Cardiac fibroblast (primary cell): ENCODE data around the gene HTR4.

Source experiments
- DNase-seq, 2 donors: peaks; one replicate each; pipeline versions ENCODE4 v3.0.0 to v3.0.0-alpha.2; 2010; ENCODE audit warnings: low read depth in 2 of 2
- H3K4me3 ChIP-seq, 2 donors: replicated peaks in 1 of 2; 1 replicate in 1 of 2; 2 replicates in 1 of 2; pipeline ENCODE4 v1.5.1; 2011; ENCODE audit warnings: low read depth in 2 of 2, low read length in 2 of 2, mild to moderate bottlenecking in 2 of 2, moderate library complexity in 1 of 2
- TF ChIP-seq, protein P1 (sequence below): IDR thresholded peaks from one replicate; pipeline ENCODE4 v1.5.1; 2011; ENCODE audit warnings: low read depth, mild to moderate bottlenecking, low read length, inconsistent platforms

HTR4 gene

DNA sequence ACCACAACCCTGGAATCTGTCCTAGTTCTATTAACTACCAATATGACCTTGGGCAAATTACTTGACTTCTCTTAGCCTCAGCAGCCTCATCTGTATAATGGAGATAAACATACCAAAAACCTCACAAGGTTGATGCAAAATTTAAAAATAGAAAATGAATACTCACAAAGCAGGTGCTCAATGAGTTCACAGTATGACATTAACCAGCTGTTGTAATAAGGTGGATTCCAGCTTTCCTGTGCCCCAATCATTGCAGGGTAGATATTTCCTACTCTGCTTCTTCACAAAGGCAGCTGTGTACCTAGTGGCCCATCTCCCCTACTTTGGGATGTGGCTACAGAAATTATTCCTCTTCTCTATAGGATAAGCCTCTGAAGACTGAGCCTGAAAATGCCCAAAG, 8.8 kb downstream of the HTR4 start:
- DNase-seq = no peak
- H3K4me3 ChIP-seq = no peak overlapping the region
- TF ChIP-seq, protein P1, sequence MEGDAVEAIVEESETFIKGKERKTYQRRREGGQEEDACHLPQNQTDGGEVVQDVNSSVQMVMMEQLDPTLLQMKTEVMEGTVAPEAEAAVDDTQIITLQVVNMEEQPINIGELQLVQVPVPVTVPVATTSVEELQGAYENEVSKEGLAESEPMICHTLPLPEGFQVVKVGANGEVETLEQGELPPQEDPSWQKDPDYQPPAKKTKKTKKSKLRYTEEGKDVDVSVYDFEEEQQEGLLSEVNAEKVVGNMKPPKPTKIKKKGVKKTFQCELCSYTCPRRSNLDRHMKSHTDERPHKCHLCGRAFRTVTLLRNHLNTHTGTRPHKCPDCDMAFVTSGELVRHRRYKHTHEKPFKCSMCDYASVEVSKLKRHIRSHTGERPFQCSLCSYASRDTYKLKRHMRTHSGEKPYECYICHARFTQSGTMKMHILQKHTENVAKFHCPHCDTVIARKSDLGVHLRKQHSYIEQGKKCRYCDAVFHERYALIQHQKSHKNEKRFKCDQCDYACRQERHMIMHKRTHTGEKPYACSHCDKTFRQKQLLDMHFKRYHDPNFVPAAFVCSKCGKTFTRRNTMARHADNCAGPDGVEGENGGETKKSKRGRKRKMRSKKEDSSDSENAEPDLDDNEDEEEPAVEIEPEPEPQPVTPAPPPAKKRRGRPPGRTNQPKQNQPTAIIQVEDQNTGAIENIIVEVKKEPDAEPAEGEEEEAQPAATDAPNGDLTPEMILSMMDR = no peak

GRCh38 chr5:148641735-148642134, 12.6 kb downstream of the HTR4 start:
- TF ChIP-seq, protein P1 = no peak
- no peak for DNase-seq

DNA sequence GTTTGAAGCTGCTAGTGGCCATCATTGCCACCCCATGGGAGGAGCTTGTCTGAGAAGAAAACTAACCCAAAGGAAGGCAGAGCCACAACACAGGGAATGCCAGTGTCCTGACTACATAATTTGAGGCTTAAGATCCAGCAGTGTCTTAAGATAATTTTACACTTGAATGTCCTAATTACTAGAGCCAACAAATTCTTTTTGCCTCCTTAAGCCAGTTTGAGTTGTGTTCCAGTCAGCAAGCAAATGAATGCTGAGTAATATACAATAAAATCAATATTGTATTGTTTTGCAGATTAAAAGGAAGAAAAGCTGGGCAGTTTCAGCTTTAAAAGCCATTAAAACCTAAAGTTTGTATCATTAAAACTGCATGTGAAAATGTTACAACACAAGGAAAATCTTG, 13.9 kb downstream of the HTR4 start:
- TF ChIP-seq, protein P1 = no peak
- no peak for DNase-seq
- H3K4me3 ChIP-seq = no peak overlapping the region

More at GRCh38 chr5:148641735-148642134, 12.6 kb downstream of the HTR4 start:
- no peak overlapping the region for H3K4me3 ChIP-seq

DNA sequence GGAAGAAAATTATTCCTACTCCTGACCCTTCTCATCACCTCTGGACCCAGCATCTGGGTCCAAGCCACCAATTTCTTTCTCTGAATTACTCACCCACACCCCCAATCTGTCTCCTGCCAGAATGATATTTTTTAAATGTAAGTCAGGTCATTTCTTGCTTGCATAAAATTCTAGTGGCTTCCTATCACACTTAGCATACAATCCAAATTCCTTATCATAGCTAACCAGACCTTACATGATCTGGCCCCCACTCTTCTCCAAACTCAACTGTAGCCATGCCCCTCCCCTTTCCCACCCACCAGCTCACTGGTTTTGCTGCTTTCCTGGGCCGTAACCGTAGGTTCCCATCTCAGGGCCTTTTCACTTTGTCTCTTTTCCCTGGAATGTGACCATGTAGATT, 15.2 kb downstream of the HTR4 start:
- DNase-seq = no peak
- TF ChIP-seq, protein P1 = no peak
- no peak overlapping the region for H3K4me3 ChIP-seq

GRCh38 chr5:148636353-148636752, 18.0 kb downstream of the HTR4 start:
- no peak overlapping the region for H3K4me3 ChIP-seq
- DNase-seq = no peak
- TF ChIP-seq, protein P1 = no peak

- TF ChIP-seq, protein P1 = no peak
- no peak overlapping the region for H3K4me3 ChIP-seq
- DNase-seq = no peak
Measured at GRCh38 chr5:148635321-148636083, 18.8 kb downstream of the HTR4 start.

GRCh38 chr5:148633067-148633377, 21.3 kb downstream of the HTR4 start:
- DNase-seq = no peak
- TF ChIP-seq, protein P1 = no peak
- H3K4me3 ChIP-seq = no peak overlapping the region
